Body of pancreas (tissue), 4 donors: ENCODE measurements around the gene MNT. TPM values are rescaled to one million over a fixed set of nuclear protein-coding genes. Genes with fewer than 3 reads are reported as not detected.

Experiments used
- ATAC-seq: fragments of 150-250 bp; one replicate; pipeline ENCODE4 v1.9.1; 2016
- DNase-seq, 4 donors: peaks; one replicate each; pipeline ENCODE4 v3.0.0-alpha.2; 2019
- H3K27ac ChIP-seq, 4 donors: fragments of 200-600 bp; sonication (generic); 1 replicate in 3 of 4; 2 replicates in 1 of 4; pipeline versions ENCODE4 v1.5.1 to v1.6.1; 2016 to 2019; ENCODE audit warnings: mild to moderate bottlenecking in 1 of 4, mixed read lengths in 1 of 4, moderate library complexity in 1 of 4
- H3K27me3 ChIP-seq, 2 donors: fragments of 200-600 bp; sonication (generic); one replicate each; pipeline ENCODE4 v1.6.0; 2016; ENCODE audit warnings: mild to moderate bottlenecking in 1 of 2
- H3K36me3 ChIP-seq, 2 donors: fragments of 200-600 bp; sonication (generic); replicated peaks in 1 of 2; 2 replicates each; pipeline ENCODE4 v1.5.1; 2016; ENCODE audit warnings: low read depth in 2 of 2; ENCODE audit not compliant: insufficient read depth in 1 of 2
- H3K4me1 ChIP-seq: fragments of 200-600 bp; sonication (generic); one replicate; pipeline ENCODE4 v1.6.0; 2016
- H3K4me3 ChIP-seq, 2 donors: fragments of 200-600 bp; sonication (generic); 1 replicate in 1 of 2; 2 replicates in 1 of 2; pipeline ENCODE4 v1.5.1; 2016 to 2019
- H3K9me3 ChIP-seq, 3 donors: fragments of 200-600 bp; sonication (generic); 1 replicate in 2 of 3; 2 replicates in 1 of 3; pipeline ENCODE4 v1.5.1; 2016
- CTCF ChIP-seq, 7 experiments: fragments of 450-650 bp in 4 of 7; fragments of 200-600 bp in 3 of 7; sonication (generic) in 3 of 7; IDR thresholded peaks; one replicate each; pipeline ENCODE4 v1.5.1; 2016 to 2019; ENCODE audit warnings: antibody characterized with exemption in 7 of 7
- POLR2A ChIP-seq, 3 donors: fragments of 450-650 bp; IDR thresholded peaks; one replicate each; pipeline ENCODE4 v1.6.1; 2016; ENCODE audit warnings: antibody characterized with exemption in 3 of 3, mild to moderate bottlenecking in 2 of 3
- WGBS, 2 donors: methylation state at CpG; one replicate each; pipeline ENCODE4 v1.1.5; 2017; 5-methylcytosine and 5-hydroxymethylcytosine counted together
- intact Hi-C: fragments of 100-400 bp; cut with DNase I; formaldehyde crosslinking; loops from one replicate; pipeline ENCODE4 v1.15.1; 2023
- total RNA-seq, 2 donors: library from RNA; depleted of rRNA; stranded (reverse); fragments of >200 nt; gene quantifications; one replicate each; pipeline ENCODE4 v1.1.0, GENCODE V29; 2016

The MNT gene
- total RNA-seq, 2 donors from 2014 or later, result 5.4 to 12.2 TPM

GRCh38 chr17:2372681-2373080 lies 28.2 kb downstream of the MNT start:
- TF ChIP-seq CTCF (IDR thresholded peaks at IDR 0.05) (no peak), POLR2A (IDR thresholded peaks at IDR 0.05) (no peak)
- WGBS, 2 donors, result 91% methylated on average over 16 of the region's 16 CpGs; no CpG with 5 or more reads in 1 of the 2 donors
- H3K9me3 ChIP-seq, result no peaks in the 10 kb centered on the region
- no peaks in the 10 kb centered on the region for H3K27me3 ChIP-seq
- intact Hi-C loops, result no loop called here
- ATAC-seq, result no peak
- no peak overlapping the region for H3K27ac ChIP-seq
- no peak for DNase-seq
- H3K36me3 ChIP-seq, result no peaks in the 10 kb centered on the region
- H3K4me1 ChIP-seq, result no peaks in the 10 kb centered on the region
- H3K4me3 ChIP-seq, result no peak overlapping the region

DNA sequence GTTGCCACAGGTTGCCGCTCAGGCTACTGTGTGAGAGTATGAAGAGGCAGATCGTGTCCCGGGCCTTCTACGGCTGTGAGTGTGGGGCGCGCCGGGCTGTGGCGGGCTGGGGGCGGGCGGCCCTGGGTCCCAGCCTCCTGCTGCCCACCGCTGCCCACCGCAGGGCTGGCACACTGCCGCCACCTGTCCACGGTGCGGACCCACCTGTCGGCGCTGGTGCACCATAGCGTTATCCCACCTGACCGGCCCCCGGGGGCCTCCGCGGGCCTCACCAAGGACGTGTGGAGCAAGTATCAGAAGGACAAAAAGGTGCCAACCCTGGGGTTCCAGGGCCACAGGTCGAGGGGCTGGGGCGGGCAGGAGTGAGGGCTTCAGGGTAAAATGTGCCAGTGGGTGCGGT lies 28.7 kb downstream of the MNT start:
- Histone ChIP-seq H3K4me3 (no peak overlapping the region), H3K27ac (no peak overlapping the region), H3K4me1 (no peaks in the 10 kb centered on the region), H3K36me3 (no peaks in the 10 kb centered on the region), H3K9me3 (no peaks in the 10 kb centered on the region), H3K27me3 (no peaks in the 10 kb centered on the region)
- intact Hi-C loops, result no loop called here
- TF ChIP-seq CTCF (IDR thresholded peaks at IDR 0.05), result no peak
- TF ChIP-seq POLR2A (IDR thresholded peaks at IDR 0.05), result no peak
- DNase-seq (no peak), ATAC-seq (no peak)
- WGBS, 2 donors, result 90% methylated on average over 6 to 20 of the region's 26 CpGs

GRCh38 chr17:2371183-2372130 lies 29.4 kb downstream of the MNT start:
- no peak for DNase-seq
- Histone ChIP-seq H3K4me1 (no peaks in the 10 kb centered on the region), H3K27ac (no peak overlapping the region), H3K4me3 (no peak overlapping the region), H3K36me3 (no peaks in the 10 kb centered on the region), H3K27me3 (no peaks in the 10 kb centered on the region), H3K9me3 (no peaks in the 10 kb centered on the region)
- WGBS, 2 donors, result 92 to 96% methylated on average over 28 to 30 of the region's 30 CpGs
- TF ChIP-seq CTCF (IDR thresholded peaks at IDR 0.05) (no peak), POLR2A (IDR thresholded peaks at IDR 0.05) (no peak)
- intact Hi-C loops, result no loop called here
- no peak for ATAC-seq

- no peaks in the 10 kb centered on the region for H3K27me3 ChIP-seq
- intact Hi-C loops, result no loop called here
- ATAC-seq (no peak), DNase-seq (no peak)
- H3K9me3 ChIP-seq, result no peaks in the 10 kb centered on the region
- H3K27ac ChIP-seq, result no peak overlapping the region
- H3K4me3 ChIP-seq, result no peak overlapping the region
- no peaks in the 10 kb centered on the region for H3K4me1 ChIP-seq
- no peak for TF ChIP-seq CTCF (IDR thresholded peaks at IDR 0.05)
- TF ChIP-seq POLR2A (IDR thresholded peaks at IDR 0.05), result no peak
- no peaks in the 10 kb centered on the region for H3K36me3 ChIP-seq
- WGBS, 2 donors, result 73 to 87% methylated on average over 5 to 11 of the region's 11 CpGs
Observed at GRCh38 chr17:2370211-2370589, 30.7 kb downstream of the MNT start.
